GM18873 (cell line): ENCODE measurements around the gene GLO1.

Experiments
- ATAC-seq: cut with Tn5 transposase; IDR thresholded peaks from one replicate; pipeline ENCODE4 v1.9.1; 2021; ENCODE audit warnings: mild to moderate bottlenecking, moderate library complexity, moderate number of reproducible peaks; ENCODE audit not compliant: unreplicated experiment, low FRiP score

The GLO1 gene

DNA sequence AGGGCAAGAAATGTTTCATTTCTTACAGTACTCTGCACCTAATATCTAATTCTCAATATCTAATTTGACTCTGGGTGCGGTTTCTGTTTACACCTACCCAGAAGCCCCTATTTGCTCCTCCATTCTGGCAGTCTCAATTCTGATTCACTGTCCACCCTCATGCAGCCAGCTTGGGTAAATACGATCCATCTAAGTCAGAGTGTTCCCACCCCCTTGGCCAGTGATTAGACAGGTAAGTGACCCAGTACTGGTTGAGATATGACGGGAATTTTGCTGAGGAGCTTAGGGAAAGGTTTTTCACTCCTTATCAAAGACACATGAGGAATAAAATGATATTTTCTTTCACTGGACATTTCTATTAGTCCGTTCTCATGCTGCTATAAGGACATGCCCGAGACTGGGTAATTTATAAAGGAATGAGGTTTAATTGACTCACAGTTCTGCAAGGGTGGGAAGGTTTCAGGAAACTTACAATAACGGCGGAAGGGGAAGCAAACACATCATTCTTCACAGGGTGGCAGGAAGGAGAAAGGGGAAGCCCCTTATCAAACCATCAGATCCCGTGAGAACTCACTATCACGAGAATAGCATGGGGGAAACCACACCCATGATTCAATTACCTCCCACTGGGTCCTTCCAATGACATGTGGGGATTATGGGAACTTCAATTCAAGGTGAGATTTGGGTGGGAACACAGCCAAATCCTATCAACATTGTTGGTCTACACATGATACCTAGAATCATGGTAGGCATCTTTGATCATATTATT, 29.4 kb downstream of the GLO1 start:
- ATAC-seq, result no peak

DNA sequence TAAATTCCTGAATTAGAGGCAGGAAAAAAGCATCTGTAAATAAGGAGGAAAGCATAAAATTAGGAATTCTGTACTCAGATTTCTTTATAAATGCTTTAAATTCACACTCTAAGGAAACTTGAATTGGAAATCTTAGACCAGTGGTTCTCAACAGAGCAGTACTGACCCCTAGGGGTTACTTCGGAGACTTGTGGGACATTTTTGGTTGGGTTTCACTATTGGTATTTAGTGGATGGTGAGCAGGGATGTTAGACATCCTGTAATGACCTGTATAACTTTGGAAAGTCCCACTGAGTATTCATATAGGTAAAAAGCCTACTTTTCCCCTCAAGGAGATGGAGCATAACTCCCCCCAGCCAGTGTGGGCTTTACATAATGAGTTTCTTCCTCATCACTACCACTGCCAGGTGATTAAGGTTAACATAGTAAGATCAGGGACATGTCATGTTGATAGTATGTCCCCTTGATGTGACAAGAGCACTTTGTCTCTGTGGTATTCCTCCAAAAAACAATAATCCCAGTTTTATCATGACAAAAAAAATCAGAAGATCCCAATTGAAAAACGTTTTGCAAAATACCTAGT, 31.0 kb downstream of the GLO1 start:
- peak; percentile 81 for ATAC-seq

DNA sequence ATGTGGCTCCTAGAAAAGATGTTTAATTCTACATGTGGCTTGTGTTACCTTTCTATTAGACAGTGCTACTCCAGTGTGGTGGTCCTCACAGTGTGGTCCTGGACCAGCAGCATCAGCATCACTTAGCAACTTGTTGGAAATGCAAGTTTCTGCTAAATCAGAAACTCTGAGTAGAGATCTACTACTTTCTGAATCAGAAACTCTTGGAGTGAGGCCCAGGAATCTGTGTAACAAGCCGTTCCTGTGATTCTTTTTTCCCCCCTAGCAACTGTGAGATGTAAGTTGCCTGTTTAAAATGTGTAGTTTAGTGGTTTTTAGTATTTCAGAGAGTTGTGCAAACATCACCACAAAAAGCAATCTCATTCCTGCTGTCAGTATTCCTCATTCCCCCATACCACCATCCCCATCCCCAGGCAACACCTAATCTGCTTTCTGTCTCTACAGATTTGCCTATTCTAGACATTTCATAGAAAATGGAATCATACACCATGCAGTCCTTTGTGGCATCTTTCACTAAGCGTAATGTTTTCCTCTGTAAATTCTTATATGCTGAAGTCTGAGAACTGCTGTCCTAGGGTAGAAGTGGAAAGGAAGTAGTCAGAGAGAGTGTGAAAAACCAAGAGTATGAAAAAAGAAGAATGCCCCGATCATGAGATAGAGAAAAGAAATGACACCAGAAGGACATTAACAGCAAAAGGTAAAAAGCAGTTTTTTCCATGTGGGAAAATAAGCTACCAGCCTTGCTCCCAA, 44.4 kb downstream of the GLO1 start:
- ATAC-seq, result no peak

DNA sequence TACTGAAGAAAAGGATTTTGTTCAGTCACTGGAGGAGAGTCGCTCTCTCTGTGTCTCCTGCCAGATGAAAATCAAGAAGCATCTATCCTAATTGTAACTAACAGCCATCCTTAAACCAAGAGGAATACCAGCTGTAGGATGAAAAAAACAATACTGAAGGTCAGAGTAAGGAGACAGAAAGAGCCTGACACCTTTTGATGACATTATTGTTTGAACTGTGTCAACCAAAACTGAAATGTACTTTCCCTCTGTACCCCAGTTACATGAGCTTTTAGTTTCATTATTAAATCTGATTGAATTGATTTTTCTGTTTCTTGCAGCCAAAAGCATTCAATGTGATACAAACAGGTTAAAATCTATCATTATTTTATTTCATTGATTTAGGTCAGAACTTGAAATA, 46.0 kb downstream of the GLO1 start:
- no peak for ATAC-seq

DNA sequence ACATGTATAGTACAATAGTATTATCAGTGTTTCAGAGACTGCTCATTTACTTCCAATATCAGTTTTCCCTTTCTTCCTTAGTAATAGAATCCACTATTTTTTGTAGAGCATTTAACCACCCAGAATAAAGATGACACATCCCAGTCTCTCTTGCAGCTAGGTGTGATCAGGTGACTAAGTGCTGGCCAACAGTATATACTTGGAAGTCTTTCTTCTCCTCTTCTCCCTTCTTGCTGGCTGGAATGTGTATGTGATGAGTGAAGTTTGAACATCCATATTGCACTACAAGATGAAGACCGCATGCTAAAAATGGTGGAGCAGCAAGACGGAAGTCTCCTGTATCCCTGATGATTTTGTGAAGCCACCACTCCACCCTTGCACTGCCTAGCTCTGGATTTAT, 48.7 kb downstream of the GLO1 start:
- ATAC-seq, result no peak

DNA sequence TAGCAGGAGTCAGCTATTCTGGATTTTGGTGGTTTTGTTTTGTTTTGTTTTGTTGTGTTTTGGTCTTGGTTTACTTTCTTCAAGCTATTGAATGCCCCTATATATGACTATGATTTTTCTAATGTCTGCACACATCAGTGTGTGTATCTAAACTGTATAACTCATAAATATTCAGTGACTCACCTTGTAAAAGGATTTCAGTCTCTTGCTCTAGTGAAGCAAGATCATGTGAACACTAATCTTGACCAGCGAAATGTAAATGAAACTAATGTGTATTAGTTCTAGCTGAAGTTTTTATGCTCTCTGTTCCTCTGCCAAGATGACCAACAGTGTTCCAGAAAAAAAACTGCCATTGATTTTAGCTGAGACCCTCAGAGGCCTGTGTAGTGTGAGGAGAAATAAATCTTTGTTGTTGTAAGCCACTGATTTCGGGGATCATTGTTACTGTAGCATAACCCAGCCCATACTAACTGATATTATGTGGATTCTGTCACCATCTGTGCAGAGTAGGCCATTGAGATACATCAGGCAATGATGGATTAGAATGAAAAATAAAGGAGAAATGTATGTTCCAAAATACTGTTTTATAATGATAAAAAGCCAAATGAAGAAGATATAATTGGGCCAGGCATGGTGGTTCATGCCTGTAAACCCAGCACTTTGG, 51.7 kb downstream of the GLO1 start:
- no peak for ATAC-seq

DNA sequence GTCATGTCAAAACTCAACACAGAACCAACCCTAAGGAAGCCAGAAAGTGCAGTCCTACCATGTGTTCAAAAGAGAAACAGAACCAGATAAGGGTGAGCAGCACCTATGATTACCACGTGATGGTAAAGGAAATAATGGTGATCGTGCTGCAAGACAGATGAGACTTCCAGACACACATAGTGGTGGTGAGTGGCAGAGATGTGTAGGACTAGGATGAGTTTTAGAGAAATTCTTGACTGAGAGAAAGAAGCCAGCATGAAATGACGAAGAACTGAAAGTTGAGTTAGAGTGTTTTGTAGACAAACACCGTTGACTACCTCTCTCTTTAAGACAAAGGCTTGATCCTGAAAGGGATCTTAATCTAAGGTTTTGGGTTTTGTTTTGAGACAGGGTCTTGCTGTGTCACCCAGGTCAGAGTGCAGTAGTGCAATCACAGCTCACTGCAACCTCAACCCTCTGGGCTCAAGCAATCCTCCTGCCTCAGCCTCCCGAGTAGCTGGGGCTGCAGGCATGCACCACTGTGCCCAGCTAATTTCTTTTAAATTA, 52.7 kb downstream of the GLO1 start:
- no peak for ATAC-seq

DNA sequence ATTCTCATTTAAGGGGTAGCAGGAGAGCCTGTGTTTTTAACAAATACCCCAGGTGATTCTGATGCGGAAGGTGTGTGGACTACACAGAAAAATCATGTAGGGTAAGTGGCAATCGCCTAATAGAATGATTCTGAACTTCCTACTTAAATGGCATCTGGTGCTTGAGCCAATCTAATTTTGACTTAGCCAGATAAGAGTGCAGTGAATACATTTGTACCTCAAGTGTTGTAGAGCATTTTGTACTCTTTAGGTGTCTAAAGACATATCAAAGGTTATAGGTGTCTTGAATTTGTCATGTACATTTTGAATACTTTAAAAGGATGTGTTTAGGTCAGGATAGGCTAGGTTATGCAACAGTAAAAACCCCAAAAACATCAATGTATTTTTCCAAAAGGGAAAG, 53.2 kb downstream of the GLO1 start:
- no peak for ATAC-seq

DNA sequence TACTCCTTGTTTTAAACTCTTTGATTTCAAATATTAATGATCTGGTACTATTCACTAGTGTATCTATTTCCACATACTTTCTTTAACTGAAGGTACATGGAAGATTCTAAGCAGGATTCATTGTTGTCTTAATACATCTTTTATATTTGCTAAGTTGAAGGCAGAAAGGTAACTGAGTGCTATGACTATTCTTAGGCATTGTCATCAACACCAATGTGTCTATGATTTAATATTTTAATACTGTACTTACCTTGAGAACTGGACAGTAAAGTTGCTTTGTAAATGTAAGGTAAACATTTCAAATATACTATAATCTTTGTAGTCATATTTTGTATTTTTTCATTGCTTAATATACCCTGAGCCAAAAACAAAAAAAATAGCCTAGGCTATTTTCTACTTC, 54.3 kb downstream of the GLO1 start:
- no peak for ATAC-seq

DNA sequence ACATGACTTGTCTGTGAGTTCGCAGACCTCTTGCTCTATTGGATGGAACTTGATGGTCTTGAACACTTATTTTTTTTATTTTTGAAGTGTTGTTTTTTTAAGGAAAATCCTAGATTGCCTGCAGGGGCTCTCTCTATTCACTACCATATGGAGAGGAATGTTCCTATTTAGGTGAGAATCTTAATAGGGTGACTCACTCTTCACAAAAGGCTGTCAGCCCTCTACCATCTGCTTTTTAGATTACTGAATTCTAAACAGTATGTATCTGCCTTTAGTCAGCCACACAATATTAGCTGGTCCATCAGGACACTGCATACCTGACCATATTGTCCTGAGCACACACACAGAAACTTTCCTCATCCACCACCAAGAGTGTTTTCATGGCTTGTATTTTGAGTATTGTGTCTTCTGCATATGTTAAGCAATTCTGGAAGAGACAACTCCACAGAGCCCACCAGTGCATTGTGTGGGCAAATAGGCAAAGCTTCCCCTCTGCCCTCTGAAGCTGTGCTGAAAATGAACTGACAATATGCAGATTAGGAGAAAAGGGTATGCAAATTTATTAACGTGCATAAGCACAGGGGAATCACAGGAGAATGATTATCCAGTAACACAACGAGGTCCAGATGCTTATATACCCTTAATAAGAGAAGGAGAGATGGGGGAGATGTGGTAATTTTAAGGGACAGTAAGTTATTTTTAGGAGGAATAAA, 56.6 kb downstream of the GLO1 start:
- ATAC-seq, result no peak

DNA sequence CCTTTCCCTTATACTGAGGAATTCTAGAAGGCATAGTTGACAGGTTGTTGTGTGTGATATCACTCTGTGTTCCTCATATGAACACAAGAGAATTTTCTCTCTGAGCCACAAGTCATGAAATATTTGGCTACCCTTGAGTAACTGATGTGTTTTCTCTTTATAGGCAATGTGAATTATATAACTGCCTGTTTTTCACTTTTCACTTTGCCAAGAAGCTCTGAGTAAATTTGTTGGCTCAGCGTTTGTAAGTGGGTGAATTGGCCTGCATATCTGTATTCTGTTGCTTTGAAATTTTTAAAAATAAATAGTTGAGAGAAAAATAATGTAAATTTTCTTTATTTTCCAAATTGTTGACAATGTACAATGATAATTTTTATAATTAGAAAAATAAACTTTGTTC, 58.0 kb downstream of the GLO1 start:
- no peak for ATAC-seq

DNA sequence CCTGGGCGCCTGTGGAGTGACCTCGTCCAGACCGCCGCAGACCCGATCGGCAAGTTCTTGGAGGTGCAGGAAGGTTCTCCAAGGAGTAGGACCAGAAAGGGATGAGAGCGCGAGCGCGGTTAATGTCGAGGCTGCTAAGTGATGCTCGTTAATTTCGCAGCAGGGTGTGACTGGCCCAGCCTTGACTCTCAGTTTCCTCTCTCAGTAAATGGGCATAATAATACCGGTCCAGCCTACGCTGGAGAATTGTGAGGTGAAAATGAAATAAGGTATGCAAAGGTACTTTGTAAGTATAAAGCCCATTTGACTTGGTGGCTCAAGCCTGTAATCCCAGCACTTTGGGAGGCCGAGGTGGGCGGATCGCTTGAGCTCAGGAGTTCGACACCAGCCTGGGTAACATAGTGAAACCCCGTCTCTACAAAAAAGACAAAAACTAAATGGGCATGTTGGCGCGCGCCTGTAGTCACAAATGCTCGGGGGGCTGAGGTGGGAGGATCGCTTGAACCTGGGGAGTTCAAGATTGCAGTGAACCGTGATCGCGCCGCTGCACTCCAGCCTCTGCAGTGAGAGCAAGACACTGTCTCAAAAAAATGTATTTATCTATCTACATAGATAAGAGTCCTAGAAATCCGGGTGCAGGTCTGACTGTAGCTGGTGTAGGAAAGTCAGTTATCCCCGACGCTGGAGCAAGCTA, 62.6 kb downstream of the GLO1 start:
- ATAC-seq, result peak; percentile 12

DNA sequence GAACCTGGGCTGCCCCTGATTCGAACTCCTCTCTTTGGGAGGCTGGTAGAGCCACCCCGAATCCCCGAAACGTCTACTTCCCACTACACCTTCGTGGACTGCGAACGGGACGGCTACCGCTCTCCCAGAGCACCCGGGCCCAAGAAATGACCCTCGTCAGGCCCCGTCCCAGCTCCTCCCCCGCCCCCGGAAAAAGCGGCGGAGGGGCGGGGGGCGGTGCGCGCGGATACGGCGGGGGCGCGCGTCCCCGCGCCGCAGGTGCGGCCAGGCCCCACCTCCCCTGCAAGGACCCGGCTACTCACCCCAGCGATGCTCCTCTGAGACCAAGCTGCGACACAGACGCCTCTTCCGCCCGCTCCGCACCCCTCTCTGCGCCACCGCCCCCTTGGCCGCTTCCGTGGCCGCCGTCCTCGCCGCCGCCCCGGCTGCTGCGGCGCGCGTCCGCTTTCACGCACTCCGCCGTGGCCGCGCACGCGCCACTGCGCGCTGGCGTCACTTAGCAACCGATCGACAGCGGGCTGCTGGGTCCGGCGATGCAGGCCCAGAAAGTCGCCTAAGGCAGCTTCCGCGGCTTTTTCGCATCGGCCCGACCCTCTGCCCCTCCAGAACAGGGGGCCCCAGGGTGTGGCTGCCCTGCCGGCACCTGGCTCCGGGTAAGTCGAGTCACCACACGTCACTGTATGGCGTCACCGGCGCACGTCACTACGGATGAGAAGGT, 63.3 kb downstream of the GLO1 start, which contains the start of gene BTBD9:
Gene BTBD9 (minus strand): TSS at position 432 of the 718 bp plus-strand sequence.
- peak; percentile 50 for ATAC-seq

DNA sequence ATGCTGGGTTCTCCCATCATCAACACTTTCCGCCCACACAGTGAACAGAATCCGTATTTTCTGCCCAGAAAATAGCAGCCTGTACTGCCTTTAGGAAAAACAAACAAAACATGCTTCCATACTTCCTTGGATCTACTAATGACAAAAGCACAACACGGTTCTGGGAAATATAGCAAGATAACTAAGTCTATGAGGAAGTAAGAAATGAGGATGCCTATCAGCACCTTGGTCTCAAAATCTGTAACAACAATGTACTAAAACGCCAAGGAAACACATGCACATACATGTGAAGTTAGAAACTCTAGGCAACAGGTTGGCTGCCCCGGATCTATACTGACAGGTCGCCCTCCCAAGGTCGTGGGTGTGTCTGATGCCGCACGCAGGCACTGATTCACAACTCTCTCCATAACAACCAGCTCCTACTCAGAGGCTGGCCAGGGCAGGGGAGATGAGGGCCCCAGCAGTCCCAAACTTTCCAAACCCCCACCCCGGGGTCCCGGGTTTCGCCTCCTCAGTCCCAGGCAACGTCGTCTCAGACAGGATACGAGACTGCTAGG, 63.9 kb downstream of the GLO1 start:
- no peak for ATAC-seq

DNA sequence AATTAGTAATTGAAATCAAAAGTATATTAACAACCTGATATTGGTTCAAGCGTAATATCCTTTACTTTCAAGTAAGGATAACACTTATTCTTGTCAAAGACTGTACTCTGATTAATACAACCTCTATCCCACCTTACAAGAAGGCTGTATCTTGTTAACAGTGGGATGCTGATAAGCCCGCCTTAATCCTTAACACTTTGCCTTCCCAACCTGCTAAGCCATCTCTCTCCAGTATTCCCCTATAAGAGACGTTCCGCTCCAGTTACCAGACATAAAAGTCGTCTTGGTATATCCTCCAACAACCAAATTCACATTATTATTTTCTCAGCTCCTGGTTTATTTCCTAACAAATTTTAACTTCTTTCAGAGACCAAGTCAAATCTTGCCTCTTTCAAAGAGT, 65.2 kb downstream of the GLO1 start:
- ATAC-seq, result no peak

DNA sequence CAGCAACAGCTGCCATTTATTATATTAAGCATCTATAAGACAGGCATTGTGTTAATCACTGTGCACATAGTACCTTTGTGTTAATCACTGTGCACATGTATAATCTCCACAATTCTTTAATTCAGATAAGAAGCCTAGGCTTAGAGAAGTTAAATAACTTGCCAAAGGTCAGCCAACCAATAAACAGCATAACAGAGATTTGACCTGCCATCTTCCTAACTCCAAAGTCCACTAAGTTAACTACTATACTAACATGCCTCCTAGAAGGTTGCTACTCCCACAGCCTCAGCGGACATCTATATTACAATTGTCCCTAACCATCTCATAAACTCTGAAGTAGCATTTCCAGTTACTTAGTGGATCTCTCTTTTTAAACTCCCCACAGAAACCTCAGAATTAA, 66.9 kb downstream of the GLO1 start:
- ATAC-seq, result no peak

DNA sequence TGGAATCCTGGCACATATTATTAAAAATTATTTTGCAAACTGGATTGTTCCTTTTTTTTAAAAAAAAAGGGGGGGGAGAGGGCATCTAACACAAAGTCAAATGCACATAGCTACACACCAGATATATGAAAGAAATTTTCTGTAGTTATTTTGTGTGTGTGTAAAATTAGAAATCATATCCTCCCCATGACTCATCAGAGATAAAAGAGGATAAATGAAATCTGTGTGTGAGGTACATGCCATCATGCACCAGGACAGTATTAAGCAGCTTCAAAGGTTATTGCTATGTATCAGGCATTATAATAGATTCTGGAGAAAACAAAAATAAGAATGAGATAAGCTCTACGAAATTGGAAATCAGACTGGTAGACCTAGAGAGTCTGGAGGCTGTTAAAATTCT, 68.4 kb downstream of the GLO1 start:
- no peak for ATAC-seq

DNA sequence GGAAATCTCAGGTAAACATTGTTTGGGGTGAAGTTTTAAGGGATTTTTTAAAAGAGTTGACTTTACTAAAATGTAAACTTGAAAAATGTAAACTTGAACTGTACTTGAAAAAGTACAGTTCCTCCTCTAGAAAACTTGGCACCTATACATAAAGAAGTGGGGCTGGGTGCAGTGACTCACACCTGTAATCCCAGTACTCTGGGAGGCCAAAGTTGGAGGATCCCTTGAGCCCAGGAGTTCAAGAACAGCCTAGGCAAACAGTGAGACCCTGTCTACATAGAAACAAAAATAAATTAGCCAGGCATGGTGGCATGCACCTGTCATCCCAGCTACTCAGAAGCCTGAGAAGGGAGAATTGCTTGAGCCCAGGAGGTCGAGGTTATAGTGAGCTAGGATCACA, 70.5 kb downstream of the GLO1 start:
- no peak for ATAC-seq
